HuH-7.5 (cell line): ENCODE measurements around the gene POLR3B.
A peak's percentile ranks its signal among the peaks of the same experiment; 100 is the strongest.
"Not testable (repeated sequence)": the region's sequence is repeated elsewhere in the genome, so short reads cannot be mapped to it uniquely, and the experiment has no call there.

Experiments used
- DNase-seq: peaks from one replicate; pipeline ENCODE4 v3.0.0; 2011; ENCODE audit warnings: low spot score

POLR3B gene

GRCh38 chr12:106342397-106343213 is 14.9 kb upstream of the POLR3B start:
- no peak for DNase-seq

GRCh38 chr12:106343214-106343528 is 14.4 kb upstream of the POLR3B start:
- DNase-seq, result no peak

GRCh38 chr12:106344131-106344530 is 13.4 kb upstream of the POLR3B start:
- no peak for DNase-seq

GRCh38 chr12:106345746-106346145 is 11.8 kb upstream of the POLR3B start:
- DNase-seq, result peak; percentile 35

GRCh38 chr12:106348411-106348810 is 9.1 kb upstream of the POLR3B start:
- DNase-seq, result no peak

- DNase-seq, result no peak
Observed at GRCh38 chr12:106353175-106353574, 4.4 kb upstream of the POLR3B start.

GRCh38 chr12:106358396-106359241 is 1.1 kb downstream of the POLR3B start:
- DNase-seq, result peak; percentile 57

- no peak for DNase-seq
Observed at GRCh38 chr12:106359646-106360399, 2.3 kb downstream of the POLR3B start.

- no peak for DNase-seq
Observed at GRCh38 chr12:106360400-106360994, 2.9 kb downstream of the POLR3B start.

- no peak for DNase-seq
Observed at GRCh38 chr12:106362971-106363370, 5.4 kb downstream of the POLR3B start.

GRCh38 chr12:106364261-106364660 is 6.7 kb downstream of the POLR3B start:
- no peak for DNase-seq

- DNase-seq, result no peak
Observed at GRCh38 chr12:106369624-106370346, 12.2 kb downstream of the POLR3B start.

- no peak for DNase-seq
Observed at GRCh38 chr12:106378788-106379187, 21.2 kb downstream of the POLR3B start.

GRCh38 chr12:106380954-106381353 is 23.4 kb downstream of the POLR3B start:
- no peak for DNase-seq

- not testable (repeated sequence) for DNase-seq
Observed at GRCh38 chr12:106381866-106382265, 24.3 kb downstream of the POLR3B start.

- no peak for DNase-seq
Observed at GRCh38 chr12:106386813-106387535, 29.4 kb downstream of the POLR3B start.

- DNase-seq, result no peak
Observed at GRCh38 chr12:106387848-106388377, 30.4 kb downstream of the POLR3B start.

GRCh38 chr12:106389151-106389550 is 31.6 kb downstream of the POLR3B start:
- no peak for DNase-seq

GRCh38 chr12:106392759-106393158 is 35.2 kb downstream of the POLR3B start:
- DNase-seq, result no peak

- DNase-seq, result no peak
Observed at GRCh38 chr12:106409878-106410277, 52.3 kb downstream of the POLR3B start.

- no peak for DNase-seq
Observed at GRCh38 chr12:106412563-106412962, 55.0 kb downstream of the POLR3B start.
